ENCODE data around the gene HES5.

GRCh38 chr1:2546515-2547209 lies 16.6 kb upstream of the HES5 start:
- TF ChIP-seq GATA2 (IDR thresholded peaks at IDR 0.05; ENCODE audit: low read depth, low read length) (no peak), GATA3 (IDR thresholded peaks at IDR 0.05; ENCODE audit: low read depth, low read length) (no peak)

All from SH-SY5Y (cell line).